B cell (primary cell): Measurements from ENCODE around the gene STX10. TPM values are rescaled to one million over a fixed set of nuclear protein-coding genes. Genes with fewer than 3 reads are reported as not detected.
A peak's percentile ranks its signal among the peaks of the same experiment; 100 is the strongest.

Source experiments
- ATAC-seq: fragments of 200-7000 bp; cut with Tn5 transposase; one replicate; pipeline ENCODE4 v1.10.0; 2021; ENCODE audit warnings: low read depth, mild to moderate bottlenecking, moderate number of reproducible peaks, moderate library complexity
- CTCF ChIA-PET: fragments of 350-600 bp; sonication (Branson Sonifier 250); formaldehyde crosslinking; loops from one replicate; lab custom pipeline; 2021; ENCODE audit warnings: antibody characterized with exemption, inconsistent platforms; lab: Charles Lee
- POLR2A ChIA-PET: fragments of 350-600 bp; sonication (Branson Sonifier 250); formaldehyde crosslinking; loops from one replicate; lab custom pipeline; 2021; ENCODE audit warnings: antibody characterized with exemption; lab: Charles Lee
- DNase-seq: peaks from one replicate; pipeline ENCODE4 v3.0.0; 2013
- H2AFZ ChIP-seq: 2 replicates; pipeline ENCODE4 v1.6.1; 2012; ENCODE audit warnings: mild to moderate bottlenecking, low read depth, low read length; ENCODE audit not compliant: insufficient read depth, poor library complexity, severe bottlenecking
- H3K27ac ChIP-seq, 2 donors: 1 replicate in 1 of 2; 2 replicates in 1 of 2; pipeline ENCODE4 v1.5.1; 2012 to 2013; ENCODE audit warnings: low read length in 2 of 2, mild to moderate bottlenecking in 2 of 2, moderate library complexity in 1 of 2
- H3K27me3 ChIP-seq, 4 experiments: fragments of 200-600 bp in 1 of 4; sonication (generic) in 1 of 4; replicated peaks in 1 of 4; 1 replicate in 2 of 4; 2 replicates in 2 of 4; pipeline versions ENCODE4 v1.6.1 to v1.7.0; 2013 to 2016; ENCODE audit warnings: low read length in 3 of 4, mild to moderate bottlenecking in 2 of 4, mixed read lengths in 1 of 4, moderate library complexity in 1 of 4; ENCODE audit not compliant: insufficient read depth in 4 of 4, control insufficient read depth in 3 of 4; ENCODE audit errors: control extremely low read depth in 1 of 4
- H3K36me3 ChIP-seq, 2 experiments: replicated peaks in 1 of 2; 1 replicate in 1 of 2; 2 replicates in 1 of 2; pipeline versions ENCODE4 v1.6.1 to v1.7.1; 2013; ENCODE audit warnings: low read length in 1 of 2; ENCODE audit not compliant: insufficient read depth in 2 of 2, control insufficient read depth in 1 of 2; ENCODE audit errors: control extremely low read depth in 1 of 2, extremely low read depth in 1 of 2
- H3K4me1 ChIP-seq, 2 donors: fragments of 200-600 bp in 1 of 2; sonication (generic) in 1 of 2; 1 replicate in 1 of 2; 2 replicates in 1 of 2; pipeline versions ENCODE4 v1.5.1 to v1.6.1; 2013 to 2017; ENCODE audit warnings: low read length in 2 of 2; ENCODE audit not compliant: control insufficient read depth in 2 of 2, insufficient read depth in 2 of 2
- H3K4me2 ChIP-seq: replicated peaks from 2 replicates; pipeline ENCODE3; 2012; ENCODE audit warnings: mild to moderate bottlenecking, low read depth, low read length; ENCODE audit not compliant: poor library complexity, severe bottlenecking
- H3K4me3 ChIP-seq, 5 experiments: fragments of 200-600 bp in 1 of 5; sonication (generic) in 1 of 5; 1 replicate in 3 of 5; 2 replicates in 2 of 5; pipeline versions ENCODE4 v1.5.1 to v1.7.0; 2011 to 2016; ENCODE audit warnings: low read length in 4 of 5, mild to moderate bottlenecking in 4 of 5, low read depth in 2 of 5, control low read depth in 1 of 5, moderate library complexity in 1 of 5; ENCODE audit not compliant: insufficient read depth in 1 of 5; ENCODE audit errors: control extremely low read depth in 1 of 5, extremely low read depth in 1 of 5
- H3K79me2 ChIP-seq: fragments of 200-600 bp; sonication (generic); one replicate; pipeline ENCODE4 v1.6.0; 2016; ENCODE audit warnings: low read length; ENCODE audit not compliant: control insufficient read depth, insufficient read depth
- H3K9ac ChIP-seq: fragments of 200-600 bp; sonication (generic); 2 replicates; pipeline ENCODE4 v1.6.1; 2017; ENCODE audit warnings: mild to moderate bottlenecking, low read length, moderate library complexity
- H3K9me3 ChIP-seq, 3 donors: one replicate each; pipeline versions ENCODE4 v1.6.1 to v1.7.1; 2013; ENCODE audit warnings: low read length in 2 of 3; ENCODE audit not compliant: control insufficient read depth in 2 of 3, insufficient read depth in 1 of 3; ENCODE audit errors: control extremely low read depth in 1 of 3
- H4K20me1 ChIP-seq: 2 replicates; pipeline ENCODE4 v1.6.0; 2012; ENCODE audit warnings: mild to moderate bottlenecking, low read length; ENCODE audit not compliant: insufficient read depth, control insufficient read depth, poor library complexity, severe bottlenecking
- H3K27ac Mint-ChIP-seq: one replicate; pipeline ENCODE4 v1.8.0; 2021; ENCODE audit warnings: mixed read lengths
- H3K27me3 Mint-ChIP-seq: one replicate; pipeline ENCODE4 v1.8.0; 2021; ENCODE audit warnings: mixed read lengths
- H3K4me1 Mint-ChIP-seq: one replicate; pipeline ENCODE4 v1.8.0; 2021; ENCODE audit warnings: mixed read lengths
- H3K4me3 Mint-ChIP-seq: one replicate; pipeline ENCODE4 v1.8.0; 2021; ENCODE audit warnings: mixed read lengths
- H3K9me3 Mint-ChIP-seq: one replicate; pipeline ENCODE4 v1.8.0; 2022; ENCODE audit warnings: mixed read lengths; ENCODE audit not compliant: insufficient read depth
- EZH2 ChIP-seq: IDR thresholded peaks from 2 replicates; pipeline ENCODE4 v1.6.1; 2012; ENCODE audit warnings: borderline replicate concordance, low read depth, mild to moderate bottlenecking, moderate library complexity, low read length; ENCODE audit not compliant: insufficient read depth, poor library complexity, severe bottlenecking
- WGBS: methylation state at CpG from one replicate; pipeline ENCODE4 v1.1.5; 2013; ENCODE audit warnings: missing lambda C conversion rate; ENCODE audit not compliant: insufficient coverage; 5-methylcytosine and 5-hydroxymethylcytosine counted together
- intact Hi-C: fragments of 100-400 bp; cut with micrococcal nuclease; formaldehyde crosslinking; loops from one replicate; pipeline ENCODE4 v1.10.0; 2022
- polyA plus RNA-seq: library from polyadenylated mRNA; depleted of rRNA; stranded (reverse); fragments of >200 nt; gene quantifications from 2 replicates; pipeline ENCODE4 v1.2.3, GENCODE V29; 2012
- total RNA-seq, 2 donors: library from RNA; stranded (reverse); fragments of 120-200 nt in 1 of 2; gene quantifications; 1 replicate in 1 of 2; 2 replicates in 1 of 2; pipeline versions ENCODE4 v1.2.3 to v1.2.4, GENCODE V29; 2013 to 2022
- TF ChIP-seq, protein P1 (sequence below): fragments of 200-600 bp; IDR thresholded peaks from one replicate; pipeline ENCODE4 v1.8.0; 2022; ENCODE audit warnings: antibody characterized with exemption, mild to moderate bottlenecking

STX10 gene
- total and polyA plus RNA-seq, 2 donors (not counting 1 experiment from before 2014, with no cell fraction given) = 59.0 to 147 TPM

DNA sequence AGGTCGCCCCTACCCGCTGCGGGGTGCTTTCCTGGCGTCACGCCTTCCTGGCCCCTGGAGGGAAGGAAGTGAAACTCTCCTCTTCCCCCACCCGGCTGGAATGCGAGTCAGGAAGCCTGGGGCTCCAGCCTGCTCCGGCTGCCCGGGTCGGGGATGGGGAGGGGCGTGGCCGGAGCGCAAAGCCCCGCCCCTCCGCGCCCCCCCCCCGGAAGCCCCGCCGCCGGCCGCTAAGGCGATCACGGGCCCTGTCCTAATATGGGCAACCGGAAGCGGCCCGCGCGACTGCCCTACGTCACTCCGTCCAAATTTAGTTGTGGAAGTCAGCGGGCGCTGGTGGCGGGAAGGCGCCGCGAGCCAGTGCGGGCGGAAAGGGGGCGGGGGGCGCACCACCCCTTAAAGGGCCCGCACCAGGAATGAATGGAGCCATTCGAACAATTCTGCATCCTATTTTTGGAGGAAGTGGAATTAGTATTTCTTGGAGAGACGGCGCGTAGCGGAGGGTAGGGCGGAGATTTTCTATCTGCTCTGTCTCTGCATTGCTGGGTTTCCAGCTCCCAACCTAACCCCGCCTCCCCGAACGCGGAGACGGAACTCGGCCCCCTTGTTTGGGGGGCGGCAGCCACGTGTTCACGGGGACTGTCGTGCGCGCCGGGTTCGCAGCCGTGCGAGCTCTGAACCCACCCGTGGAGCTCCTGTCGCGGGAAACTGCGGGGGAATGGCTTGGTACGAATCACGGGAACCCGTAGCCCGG, 1.6 kb upstream of the STX10 start:
- H3K4me2 ChIP-seq = peak overlapping the region; percentile 95
- H4K20me1 ChIP-seq = peaks cover 26% of the 10 kb centered on the region
- peaks cover 60% of the 10 kb centered on the region for H3K79me2 ChIP-seq
- H3K36me3 ChIP-seq = peaks cover 0 to 9% of the 10 kb centered on the region in 2 experiments
- Mint-ChIP-seq H3K9me3 (no peaks in the 10 kb centered on the region), H3K4me1 (peaks cover 43% of the 10 kb centered on the region), H3K4me3 (peak overlapping the region; percentile 92), H3K27me3 (no peaks in the 10 kb centered on the region), H3K27ac (peak overlapping the region; percentile 100)
- intact Hi-C loops = loop anchor here (1.0 to 5.0 kb wide), 5 partner anchors 15 to 985 kb away; partner anchors contain the start of gene ASF1B
- no peaks in the 10 kb centered on the region for H3K27me3 ChIP-seq
- DNase-seq (peak; percentile 97), ATAC-seq (peak; percentile 25)
- ChIA-PET POLR2A (interaction anchor here (0.5 to 2.5 kb wide), 19 partner anchors 9 to 1467 kb away, joined by 3 to 64 read pairs (median 7); partner anchors contain the start of gene NACC1), CTCF (interaction anchor here (1.0 to 2.1 kb wide), 15 partner anchors 10 to 174 kb away, joined by 3 to 34 read pairs (median 6); partner anchors contain the start of gene NACC1)
- TF ChIP-seq EZH2 = no peak
- TF ChIP-seq, protein P1, sequence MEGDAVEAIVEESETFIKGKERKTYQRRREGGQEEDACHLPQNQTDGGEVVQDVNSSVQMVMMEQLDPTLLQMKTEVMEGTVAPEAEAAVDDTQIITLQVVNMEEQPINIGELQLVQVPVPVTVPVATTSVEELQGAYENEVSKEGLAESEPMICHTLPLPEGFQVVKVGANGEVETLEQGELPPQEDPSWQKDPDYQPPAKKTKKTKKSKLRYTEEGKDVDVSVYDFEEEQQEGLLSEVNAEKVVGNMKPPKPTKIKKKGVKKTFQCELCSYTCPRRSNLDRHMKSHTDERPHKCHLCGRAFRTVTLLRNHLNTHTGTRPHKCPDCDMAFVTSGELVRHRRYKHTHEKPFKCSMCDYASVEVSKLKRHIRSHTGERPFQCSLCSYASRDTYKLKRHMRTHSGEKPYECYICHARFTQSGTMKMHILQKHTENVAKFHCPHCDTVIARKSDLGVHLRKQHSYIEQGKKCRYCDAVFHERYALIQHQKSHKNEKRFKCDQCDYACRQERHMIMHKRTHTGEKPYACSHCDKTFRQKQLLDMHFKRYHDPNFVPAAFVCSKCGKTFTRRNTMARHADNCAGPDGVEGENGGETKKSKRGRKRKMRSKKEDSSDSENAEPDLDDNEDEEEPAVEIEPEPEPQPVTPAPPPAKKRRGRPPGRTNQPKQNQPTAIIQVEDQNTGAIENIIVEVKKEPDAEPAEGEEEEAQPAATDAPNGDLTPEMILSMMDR = no peak
- H3K9ac ChIP-seq = peak overlapping the region; percentile 97
- H2AFZ ChIP-seq = peak overlapping the region; percentile 61
- peak overlapping the region; percentile 94 to 96 for H3K27ac ChIP-seq
- 0% methylated on average over 66 of the region's 71 CpGs for WGBS
- H3K4me1 ChIP-seq = peaks cover 17 to 45% of the 10 kb centered on the region in 2 donors
- peak overlapping the region; percentile 82 to 100 (median 98) for H3K4me3 ChIP-seq
- H3K9me3 ChIP-seq = no peaks in the 10 kb centered on the region
